ENCODE results near the gene DNM1.

Gene DNM1

DNA sequence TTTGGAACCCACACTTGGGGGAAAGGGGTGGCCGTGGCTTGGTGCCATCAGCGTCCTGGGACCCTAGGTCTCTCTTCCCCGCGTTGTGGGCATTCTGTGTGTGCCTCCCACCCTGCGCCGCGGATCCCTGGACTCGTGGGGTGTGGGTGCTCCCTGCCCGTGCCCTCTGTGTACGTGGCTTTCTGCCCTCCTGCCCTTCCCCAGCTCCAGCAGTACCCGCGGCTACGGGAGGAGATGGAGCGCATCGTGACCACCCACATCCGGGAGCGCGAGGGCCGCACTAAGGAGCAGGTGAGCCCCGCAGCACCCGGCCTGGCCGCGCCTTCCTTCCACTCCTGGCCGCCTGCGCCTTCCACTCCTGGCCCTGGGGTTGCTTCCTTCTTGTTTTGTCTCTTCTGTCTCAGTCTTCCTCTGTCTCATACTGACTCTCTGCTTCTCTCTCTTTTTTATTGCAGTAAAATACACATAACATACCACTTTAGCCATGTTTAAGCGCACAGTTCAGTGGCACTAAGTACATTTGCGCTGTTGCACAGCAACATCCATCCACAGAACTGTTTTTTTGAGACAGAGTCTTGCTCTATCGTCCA, 30.7 kb downstream of the DNM1 start:
- in situ Hi-C loops (cut with MboI; ENCODE audit: low pct_unique_long_range_greater_than_20kb, low sequenced_read_pairs, unreplicated experiment), result no loop called here
- no peak for DNase-seq (ENCODE audit: low spot score)
- TF ChIP-seq, protein P1, sequence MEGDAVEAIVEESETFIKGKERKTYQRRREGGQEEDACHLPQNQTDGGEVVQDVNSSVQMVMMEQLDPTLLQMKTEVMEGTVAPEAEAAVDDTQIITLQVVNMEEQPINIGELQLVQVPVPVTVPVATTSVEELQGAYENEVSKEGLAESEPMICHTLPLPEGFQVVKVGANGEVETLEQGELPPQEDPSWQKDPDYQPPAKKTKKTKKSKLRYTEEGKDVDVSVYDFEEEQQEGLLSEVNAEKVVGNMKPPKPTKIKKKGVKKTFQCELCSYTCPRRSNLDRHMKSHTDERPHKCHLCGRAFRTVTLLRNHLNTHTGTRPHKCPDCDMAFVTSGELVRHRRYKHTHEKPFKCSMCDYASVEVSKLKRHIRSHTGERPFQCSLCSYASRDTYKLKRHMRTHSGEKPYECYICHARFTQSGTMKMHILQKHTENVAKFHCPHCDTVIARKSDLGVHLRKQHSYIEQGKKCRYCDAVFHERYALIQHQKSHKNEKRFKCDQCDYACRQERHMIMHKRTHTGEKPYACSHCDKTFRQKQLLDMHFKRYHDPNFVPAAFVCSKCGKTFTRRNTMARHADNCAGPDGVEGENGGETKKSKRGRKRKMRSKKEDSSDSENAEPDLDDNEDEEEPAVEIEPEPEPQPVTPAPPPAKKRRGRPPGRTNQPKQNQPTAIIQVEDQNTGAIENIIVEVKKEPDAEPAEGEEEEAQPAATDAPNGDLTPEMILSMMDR (IDR thresholded peaks at IDR 0.05; ENCODE audit: extremely low read depth, insufficient read depth, missing control alignments), result no peak

DNA sequence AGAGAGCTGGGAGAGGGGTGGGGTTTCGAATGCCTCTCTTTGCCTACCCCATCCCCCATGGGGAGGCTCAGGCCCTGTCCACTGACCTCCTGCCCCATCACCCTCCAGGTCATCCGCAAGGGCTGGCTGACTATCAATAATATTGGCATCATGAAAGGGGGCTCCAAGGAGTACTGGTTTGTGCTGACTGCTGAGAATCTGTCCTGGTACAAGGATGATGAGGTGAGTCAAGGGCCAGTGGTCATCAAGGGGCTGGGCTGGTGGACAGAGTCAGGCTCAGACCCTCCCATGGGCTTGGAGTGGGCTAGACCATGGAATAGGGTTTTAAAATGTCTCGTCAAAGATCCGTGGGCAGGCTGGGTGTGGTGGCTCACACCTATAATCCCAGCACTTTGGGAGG, 38.9 kb downstream of the DNM1 start:
- DNase-seq (ENCODE audit: low spot score), result no peak
- in situ Hi-C loops (cut with MboI; ENCODE audit: low pct_unique_long_range_greater_than_20kb, low sequenced_read_pairs, unreplicated experiment), result no loop called here
- TF ChIP-seq, protein P1 (IDR thresholded peaks at IDR 0.05; ENCODE audit: extremely low read depth, insufficient read depth, missing control alignments), result no peak

DNA sequence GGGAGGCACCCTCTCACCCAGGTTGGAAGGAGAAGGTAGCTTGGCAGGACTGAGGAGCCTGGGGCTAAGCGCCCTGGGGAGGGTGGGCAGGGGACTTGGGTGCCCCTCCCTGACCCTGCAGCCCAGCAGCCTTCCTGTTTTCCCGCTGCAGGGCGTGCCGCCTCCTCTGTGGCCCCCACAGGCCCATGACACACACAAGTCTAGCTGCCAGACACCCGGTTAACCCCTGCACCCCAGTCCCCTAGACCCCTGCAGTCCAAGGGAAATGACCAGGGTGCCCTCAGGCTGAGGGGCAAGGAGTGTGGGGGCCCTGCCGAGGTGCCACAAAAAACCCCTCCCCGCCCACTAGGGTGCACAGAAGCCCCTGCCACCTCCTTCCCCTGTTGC, 39.6 kb downstream of the DNM1 start:
- TF ChIP-seq, protein P1 (IDR thresholded peaks at IDR 0.05; ENCODE audit: extremely low read depth, insufficient read depth, missing control alignments), result no peak
- DNase-seq (ENCODE audit: low spot score), result no peak
- in situ Hi-C loops (cut with MboI; ENCODE audit: low pct_unique_long_range_greater_than_20kb, low sequenced_read_pairs, unreplicated experiment), result no loop called here

DNA sequence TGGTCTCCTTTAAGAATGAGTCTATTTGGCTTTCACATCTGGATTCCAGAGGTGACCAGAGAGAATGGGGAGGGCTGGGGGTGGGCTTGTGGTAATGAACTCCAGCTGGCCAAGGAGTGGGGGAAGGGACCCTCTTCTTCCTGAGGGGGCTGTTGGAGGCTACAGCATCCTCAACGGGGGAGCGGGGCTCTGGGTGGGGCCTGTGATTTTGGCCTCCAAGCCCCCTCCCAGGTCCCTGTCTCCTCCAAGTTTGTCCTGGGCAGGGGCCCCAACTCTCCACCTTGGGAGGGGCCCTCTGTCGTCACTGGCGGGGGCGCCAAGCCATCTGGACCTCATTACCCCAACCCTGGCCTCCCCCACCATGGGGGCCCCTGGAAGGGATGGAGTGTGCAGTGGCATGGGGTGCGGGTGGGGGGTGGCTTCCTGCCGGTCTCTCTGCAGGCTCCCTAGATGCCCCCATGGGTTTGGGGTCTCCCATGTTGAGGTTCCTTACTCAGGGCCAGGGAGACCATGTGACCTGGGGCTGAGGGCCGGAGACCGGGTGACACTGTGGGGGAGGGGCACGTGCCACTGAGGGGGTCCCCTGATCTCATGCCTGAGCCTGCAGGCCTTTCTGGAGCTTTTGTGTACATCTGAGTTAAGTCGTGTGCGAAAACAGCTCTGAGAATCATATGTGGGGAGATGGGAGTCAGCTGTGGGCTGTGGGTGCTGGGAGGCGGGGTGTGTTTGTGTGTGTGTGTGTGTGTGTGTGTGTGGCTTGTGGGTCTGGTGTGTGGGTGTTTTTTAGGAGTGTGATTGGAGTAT, 40.2 kb downstream of the DNM1 start:
- in situ Hi-C loops (cut with MboI; ENCODE audit: low pct_unique_long_range_greater_than_20kb, low sequenced_read_pairs, unreplicated experiment), result no loop called here
- no peak for DNase-seq (ENCODE audit: low spot score)
- TF ChIP-seq, protein P1 (IDR thresholded peaks at IDR 0.05; ENCODE audit: extremely low read depth, insufficient read depth, missing control alignments), result no peak

DNA sequence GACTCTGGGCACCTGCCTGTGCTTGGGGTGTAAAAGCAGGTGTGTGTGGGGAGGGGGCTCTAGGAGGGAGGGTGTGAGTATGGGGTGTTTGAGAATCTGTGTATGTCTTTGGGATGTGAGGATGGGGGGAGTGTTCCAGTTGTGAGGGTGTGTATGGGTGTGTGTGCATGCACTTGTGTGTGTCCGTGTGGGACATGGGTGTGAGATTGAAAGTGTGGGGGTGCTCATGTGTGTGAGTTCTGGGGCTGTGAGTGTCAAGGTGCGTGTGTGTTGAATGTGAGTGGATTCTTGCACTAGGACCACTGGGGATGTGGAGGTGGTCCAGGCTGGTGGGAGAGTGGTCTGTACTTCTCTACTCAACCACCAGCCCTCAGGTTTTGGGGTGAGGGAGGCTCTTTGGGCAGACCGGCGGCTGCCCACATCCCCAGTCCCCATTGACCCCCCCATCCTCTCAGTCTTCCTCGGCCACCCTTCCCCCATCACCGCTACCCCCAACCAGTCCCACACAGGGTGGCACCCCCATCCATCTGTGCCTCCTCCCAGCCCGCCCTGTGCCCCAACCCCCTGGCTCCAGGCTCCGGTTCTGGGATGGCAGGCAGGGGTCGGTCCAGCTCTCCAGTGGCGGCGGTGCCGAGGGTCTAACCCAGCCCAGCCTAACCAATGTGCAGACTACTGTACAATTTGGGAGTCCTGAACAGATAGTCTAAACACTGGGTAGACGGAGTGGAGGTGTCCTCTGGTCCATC, 41.1 kb downstream of the DNM1 start:
- in situ Hi-C loops (cut with MboI; ENCODE audit: low pct_unique_long_range_greater_than_20kb, low sequenced_read_pairs, unreplicated experiment), result no loop called here
- DNase-seq (ENCODE audit: low spot score), result no peak
- TF ChIP-seq, protein P1 (IDR thresholded peaks at IDR 0.05; ENCODE audit: extremely low read depth, insufficient read depth, missing control alignments), result no peak

DNA sequence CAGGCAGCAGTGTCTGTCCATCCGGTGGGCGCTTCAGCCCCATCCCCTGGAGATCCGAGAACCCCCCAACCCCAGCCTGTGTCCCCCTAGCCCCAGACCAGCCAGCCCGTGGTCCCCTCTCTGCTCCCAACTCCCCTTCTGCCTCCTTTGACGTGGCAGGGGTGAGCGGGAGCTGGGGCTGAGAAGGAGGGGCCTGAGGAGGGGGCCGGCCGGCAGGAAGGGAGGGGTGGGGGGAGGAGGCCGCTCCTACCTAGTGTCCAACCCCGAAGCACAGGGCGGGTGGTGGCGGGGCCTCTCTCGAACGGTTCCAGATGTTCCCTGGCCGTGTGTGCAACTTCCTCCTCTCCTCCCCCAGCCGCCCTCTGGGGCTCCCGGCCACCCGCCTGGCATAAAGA, 41.7 kb downstream of the DNM1 start:
- in situ Hi-C loops (cut with MboI; ENCODE audit: low pct_unique_long_range_greater_than_20kb, low sequenced_read_pairs, unreplicated experiment), result no loop called here
- no peak for DNase-seq (ENCODE audit: low spot score)
- TF ChIP-seq, protein P1 (IDR thresholded peaks at IDR 0.05; ENCODE audit: extremely low read depth, insufficient read depth, missing control alignments), result no peak

All from GM13977 (cell line).